ENCODE measurements around the gene ISM1.

The ISM1 gene

DNA sequence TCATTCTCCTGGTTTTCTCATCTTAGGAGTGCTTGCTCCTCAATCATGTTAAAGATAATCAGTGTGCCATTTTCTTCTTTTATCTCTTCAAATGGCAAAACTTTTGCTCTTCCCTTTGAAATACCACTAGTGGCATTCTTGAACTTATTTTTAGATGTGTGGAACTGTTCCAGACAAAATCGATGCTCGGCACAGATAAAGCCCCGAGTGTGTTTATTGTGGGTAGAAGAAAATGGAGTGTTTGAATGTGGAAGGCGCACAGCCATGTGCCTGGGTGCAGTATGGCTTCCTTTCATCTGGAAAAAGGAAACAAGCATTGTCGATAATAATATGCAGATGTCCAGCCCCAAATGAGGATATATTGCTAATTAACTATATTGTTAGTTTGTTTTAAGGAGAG lies 42.4 kb downstream of the ISM1 start:
- no peaks in the 10 kb centered on the region for H3K27me3 ChIP-seq (replicated peaks; ENCODE audit: insufficient read depth, low read length)
- H3K4me1 ChIP-seq (ENCODE audit: low read length): no peaks in the 10 kb centered on the region
- DNase-seq: no peak
- H3K4me2 ChIP-seq (ENCODE audit: low read depth, low read length): no peak overlapping the region
- H3K9me2 ChIP-seq (replicated peaks; ENCODE audit: insufficient read depth, low read length): no peaks in the 10 kb centered on the region
- H4K20me1 ChIP-seq (ENCODE audit: insufficient read depth, low read length): no peaks in the 10 kb centered on the region
- no peaks in the 10 kb centered on the region for H3K79me2 ChIP-seq (ENCODE audit: low read length)
- H3K36me3 ChIP-seq (replicated peaks; ENCODE audit: insufficient read depth, low read length): no peaks in the 10 kb centered on the region
- no peak for TF ChIP-seq EZH2phosphoT487 (IDR thresholded peaks at IDR 0.05; ENCODE audit: low read length)
- no peak for TF ChIP-seq EZH2 (optimal IDR thresholded peaks at IDR 0.05; ENCODE audit: low read depth, low read length)
- TF ChIP-seq, protein P1, sequence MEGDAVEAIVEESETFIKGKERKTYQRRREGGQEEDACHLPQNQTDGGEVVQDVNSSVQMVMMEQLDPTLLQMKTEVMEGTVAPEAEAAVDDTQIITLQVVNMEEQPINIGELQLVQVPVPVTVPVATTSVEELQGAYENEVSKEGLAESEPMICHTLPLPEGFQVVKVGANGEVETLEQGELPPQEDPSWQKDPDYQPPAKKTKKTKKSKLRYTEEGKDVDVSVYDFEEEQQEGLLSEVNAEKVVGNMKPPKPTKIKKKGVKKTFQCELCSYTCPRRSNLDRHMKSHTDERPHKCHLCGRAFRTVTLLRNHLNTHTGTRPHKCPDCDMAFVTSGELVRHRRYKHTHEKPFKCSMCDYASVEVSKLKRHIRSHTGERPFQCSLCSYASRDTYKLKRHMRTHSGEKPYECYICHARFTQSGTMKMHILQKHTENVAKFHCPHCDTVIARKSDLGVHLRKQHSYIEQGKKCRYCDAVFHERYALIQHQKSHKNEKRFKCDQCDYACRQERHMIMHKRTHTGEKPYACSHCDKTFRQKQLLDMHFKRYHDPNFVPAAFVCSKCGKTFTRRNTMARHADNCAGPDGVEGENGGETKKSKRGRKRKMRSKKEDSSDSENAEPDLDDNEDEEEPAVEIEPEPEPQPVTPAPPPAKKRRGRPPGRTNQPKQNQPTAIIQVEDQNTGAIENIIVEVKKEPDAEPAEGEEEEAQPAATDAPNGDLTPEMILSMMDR (IDR thresholded peaks at IDR 0.05; ENCODE audit: low read length): no peak
- no peak overlapping the region for H3K9ac ChIP-seq (ENCODE audit: low read length)
- H3K27ac ChIP-seq (ENCODE audit: low read length): no peak overlapping the region
- no peaks in the 10 kb centered on the region for H3K9me3 ChIP-seq (replicated peaks; ENCODE audit: insufficient read depth, low read length)
- no peak overlapping the region for H2AFZ ChIP-seq (ENCODE audit: low read length)
- no peaks in the 10 kb centered on the region for H3F3A ChIP-seq (ENCODE audit: insufficient read depth, low read length)
- H3K4me3 ChIP-seq (ENCODE audit: low read length): no peak overlapping the region

GRCh38 chr20:13264907-13265306 lies 43.8 kb downstream of the ISM1 start:
- no peaks in the 10 kb centered on the region for H3K9me2 ChIP-seq (replicated peaks; ENCODE audit: insufficient read depth, low read length)
- H3K36me3 ChIP-seq (replicated peaks; ENCODE audit: insufficient read depth, low read length): no peaks in the 10 kb centered on the region
- H3F3A ChIP-seq (ENCODE audit: insufficient read depth, low read length): no peaks in the 10 kb centered on the region
- H3K4me3 ChIP-seq (ENCODE audit: low read length): no peak overlapping the region
- no peaks in the 10 kb centered on the region for H4K20me1 ChIP-seq (ENCODE audit: insufficient read depth, low read length)
- no peaks in the 10 kb centered on the region for H3K4me1 ChIP-seq (ENCODE audit: low read length)
- H3K9me3 ChIP-seq (replicated peaks; ENCODE audit: insufficient read depth, low read length): no peaks in the 10 kb centered on the region
- TF ChIP-seq EZH2 (optimal IDR thresholded peaks at IDR 0.05; ENCODE audit: low read depth, low read length): no peak
- TF ChIP-seq, protein P1 (IDR thresholded peaks at IDR 0.05; ENCODE audit: low read length): no peak
- TF ChIP-seq EZH2phosphoT487 (IDR thresholded peaks at IDR 0.05; ENCODE audit: low read length): no peak
- no peak overlapping the region for H3K9ac ChIP-seq (ENCODE audit: low read length)
- no peaks in the 10 kb centered on the region for H3K79me2 ChIP-seq (ENCODE audit: low read length)
- H3K27ac ChIP-seq (ENCODE audit: low read length): no peak overlapping the region
- no peak overlapping the region for H2AFZ ChIP-seq (ENCODE audit: low read length)
- H3K27me3 ChIP-seq (replicated peaks; ENCODE audit: insufficient read depth, low read length): no peaks in the 10 kb centered on the region
- H3K4me2 ChIP-seq (ENCODE audit: low read depth, low read length): no peak overlapping the region
- DNase-seq: no peak

DNA sequence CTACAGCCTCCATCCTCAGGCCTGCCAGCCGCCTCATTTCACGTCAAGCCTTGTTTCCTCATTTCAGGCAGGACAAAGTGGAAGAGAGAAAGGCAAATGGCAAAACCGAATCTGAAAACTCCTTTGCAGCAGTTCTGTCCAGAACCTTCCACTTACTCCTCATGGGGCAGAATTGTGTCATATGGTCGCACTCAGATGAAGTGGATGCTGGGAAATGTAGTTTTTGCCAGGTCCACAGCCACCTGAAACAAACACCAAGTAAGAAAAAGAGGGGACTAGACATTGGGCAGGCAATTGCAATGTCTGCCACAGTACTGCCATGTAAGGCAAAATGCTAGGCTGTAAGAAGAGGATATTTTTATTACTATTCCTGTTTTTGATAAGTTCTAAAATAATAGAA lies 44.9 kb downstream of the ISM1 start:
- H3K9me3 ChIP-seq (replicated peaks; ENCODE audit: insufficient read depth, low read length): no peaks in the 10 kb centered on the region
- H3K4me2 ChIP-seq (ENCODE audit: low read depth, low read length): no peak overlapping the region
- no peaks in the 10 kb centered on the region for H4K20me1 ChIP-seq (ENCODE audit: insufficient read depth, low read length)
- H3K9ac ChIP-seq (ENCODE audit: low read length): no peak overlapping the region
- no peak overlapping the region for H2AFZ ChIP-seq (ENCODE audit: low read length)
- H3K27me3 ChIP-seq (replicated peaks; ENCODE audit: insufficient read depth, low read length): no peaks in the 10 kb centered on the region
- H3K9me2 ChIP-seq (replicated peaks; ENCODE audit: insufficient read depth, low read length): no peaks in the 10 kb centered on the region
- no peak overlapping the region for H3K27ac ChIP-seq (ENCODE audit: low read length)
- no peaks in the 10 kb centered on the region for H3K4me1 ChIP-seq (ENCODE audit: low read length)
- DNase-seq: no peak
- H3F3A ChIP-seq (ENCODE audit: insufficient read depth, low read length): no peaks in the 10 kb centered on the region
- no peak overlapping the region for H3K4me3 ChIP-seq (ENCODE audit: low read length)
- H3K79me2 ChIP-seq (ENCODE audit: low read length): no peaks in the 10 kb centered on the region
- no peaks in the 10 kb centered on the region for H3K36me3 ChIP-seq (replicated peaks; ENCODE audit: insufficient read depth, low read length)
- TF ChIP-seq, protein P1 (IDR thresholded peaks at IDR 0.05; ENCODE audit: low read length): no peak
- TF ChIP-seq EZH2phosphoT487 (IDR thresholded peaks at IDR 0.05; ENCODE audit: low read length): no peak
- no peak for TF ChIP-seq EZH2 (optimal IDR thresholded peaks at IDR 0.05; ENCODE audit: low read depth, low read length)

All from MM.1S (cell line).